Middle frontal gyrus (tissue), 1 donor: ENCODE results near the gene BCAS3.
"Not testable (repeated sequence)": the region's sequence is repeated elsewhere in the genome, so short reads cannot be mapped to it uniquely, and the experiment has no call there.

Source experiments
- DNase-seq: peaks from one replicate; pipeline ENCODE4 v3.0.0-alpha.2; 2015; ENCODE audit warnings: low spot score; ENCODE audit errors: extremely low spot score

Gene BCAS3

GRCh38 chr17:60674637-60675036 lies 3.0 kb upstream of the BCAS3 start:
- DNase-seq, result not testable (repeated sequence)

GRCh38 chr17:60675997-60676396 lies 1.7 kb upstream of the BCAS3 start:
- no peak for DNase-seq

- DNase-seq, result no peak
These were observed 818 bp upstream of the BCAS3 start for GRCh38 chr17:60676758-60677307.

GRCh38 chr17:60678118-60678444 lies 430 bp downstream of the BCAS3 start:
- DNase-seq, result no peak

DNA sequence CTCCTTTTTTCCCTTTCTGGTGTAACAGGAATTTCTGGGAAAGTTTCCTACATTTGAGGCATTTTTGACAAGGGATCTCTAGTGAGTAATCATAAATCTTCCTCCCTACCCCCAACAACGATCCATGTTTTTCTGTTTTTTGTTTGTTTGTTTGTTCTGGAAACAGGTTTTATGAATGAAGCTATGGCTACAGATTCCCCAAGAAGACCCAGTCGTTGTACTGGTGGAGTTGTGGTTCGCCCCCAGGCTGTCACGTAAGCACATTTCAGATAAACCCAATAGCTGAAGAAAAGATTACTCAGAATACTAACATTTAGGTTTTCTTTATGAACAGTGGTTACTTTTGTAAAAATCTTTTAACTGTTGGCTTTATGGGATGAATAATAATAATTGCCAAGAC lies 1.6 kb downstream of the BCAS3 start:
- DNase-seq, result no peak

- DNase-seq, result no peak
These were observed 3.1 kb downstream of the BCAS3 start for GRCh38 chr17:60680754-60681153.

- no peak for DNase-seq
These were observed 7.8 kb downstream of the BCAS3 start for GRCh38 chr17:60685437-60685836.

GRCh38 chr17:60695960-60696359 lies 18.3 kb downstream of the BCAS3 start:
- no peak for DNase-seq

DNA sequence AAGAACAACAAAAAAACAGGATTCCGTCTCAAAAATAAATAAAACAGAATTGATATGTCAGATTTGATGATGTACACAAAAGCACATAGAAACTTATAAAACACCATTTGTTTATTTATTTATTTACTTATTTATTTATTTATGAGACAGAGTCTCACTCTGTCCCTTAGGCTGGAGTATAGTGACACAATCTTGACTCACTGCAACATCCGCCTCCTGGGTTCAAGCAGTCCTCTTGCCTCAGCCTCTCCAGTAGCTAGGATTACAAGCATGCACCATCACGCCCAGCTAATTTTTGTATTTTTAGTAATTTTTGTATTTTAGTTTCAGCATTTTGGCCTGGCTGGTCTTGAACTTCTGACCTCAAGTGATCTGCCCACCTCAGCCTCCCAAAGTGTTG lies 21.4 kb downstream of the BCAS3 start:
- no peak for DNase-seq

DNA sequence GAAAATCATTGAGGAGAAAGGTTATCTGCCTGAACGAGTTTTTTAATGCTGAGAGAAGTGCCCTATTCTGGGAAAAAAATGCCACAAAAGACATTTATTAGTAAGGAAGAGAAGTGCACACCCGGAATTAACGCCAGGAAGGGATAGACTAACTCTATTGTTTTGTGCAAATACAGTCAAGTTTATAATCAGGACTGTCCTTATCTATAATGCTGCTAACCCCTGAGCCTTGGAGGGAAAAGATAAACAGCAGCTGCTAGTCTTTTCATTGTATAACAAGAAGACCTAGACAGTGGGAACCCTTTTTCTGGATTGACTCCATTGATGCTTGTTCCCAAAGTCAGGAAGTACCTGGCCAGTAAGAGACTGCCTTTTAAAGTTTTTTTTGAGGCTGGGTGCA lies 26.5 kb downstream of the BCAS3 start:
- DNase-seq, result no peak

DNA sequence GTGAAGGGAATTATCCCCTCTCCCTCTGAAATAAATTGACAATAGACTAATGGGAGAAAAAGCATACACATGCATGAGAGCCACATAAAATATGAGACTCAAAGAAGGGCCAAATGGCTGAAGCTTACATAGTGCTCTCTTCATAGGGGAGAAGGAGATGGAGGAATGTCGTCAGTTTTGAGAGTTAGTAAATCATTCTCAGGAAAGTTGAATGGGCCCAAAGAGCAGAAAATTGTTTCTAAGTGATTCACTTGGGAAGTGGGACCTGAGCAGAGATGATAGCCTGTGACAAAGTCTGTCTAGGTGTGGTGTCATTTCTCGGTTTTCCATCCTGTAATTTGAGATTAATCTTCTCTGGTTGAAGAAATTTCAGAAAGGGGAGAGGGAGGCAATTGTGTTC lies 35.0 kb downstream of the BCAS3 start:
- no peak for DNase-seq

DNA sequence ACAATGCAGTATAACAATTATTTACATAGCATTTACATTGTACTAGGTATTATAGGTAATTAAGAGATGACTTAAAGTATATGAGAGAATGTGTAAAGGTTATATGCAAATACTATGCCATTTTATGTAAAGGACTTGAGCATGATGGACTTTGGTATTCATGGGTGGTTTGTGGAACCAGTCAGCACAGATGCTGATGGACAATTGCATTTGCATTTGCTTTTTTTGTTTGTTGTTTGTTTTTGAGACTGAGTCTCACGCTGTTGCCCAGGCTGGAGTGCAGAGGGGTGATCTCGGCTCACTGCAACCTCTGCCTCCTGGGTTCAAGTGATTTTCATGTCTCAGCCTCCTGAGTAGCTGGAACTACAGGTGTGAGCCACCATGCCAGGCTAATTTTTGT lies 36.0 kb downstream of the BCAS3 start:
- DNase-seq, result no peak

DNA sequence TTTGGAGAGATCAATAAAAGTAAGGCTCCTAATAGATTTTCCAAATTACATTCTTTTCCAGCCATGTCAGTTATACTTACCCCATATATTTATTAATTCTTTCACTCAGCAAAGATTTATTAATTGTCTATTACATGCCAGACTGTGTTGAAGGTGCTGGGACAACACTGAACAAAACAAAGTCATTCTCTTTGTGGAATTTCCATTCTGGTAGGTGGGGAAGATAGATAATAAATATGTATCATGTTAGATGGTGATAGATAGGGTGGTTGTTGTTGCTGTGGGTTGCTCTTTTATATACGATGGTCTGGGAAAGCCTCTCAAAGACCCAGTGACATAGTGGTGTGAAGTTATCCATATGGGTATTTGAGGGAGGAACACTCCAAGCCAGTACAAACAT lies 39.1 kb downstream of the BCAS3 start:
- DNase-seq, result no peak

GRCh38 chr17:60717814-60718213 lies 40.2 kb downstream of the BCAS3 start:
- DNase-seq, result no peak

GRCh38 chr17:60720763-60721531 lies 43.3 kb downstream of the BCAS3 start:
- DNase-seq, result peak; percentile 15

GRCh38 chr17:60724647-60725046 lies 47.0 kb downstream of the BCAS3 start:
- DNase-seq, result no peak

GRCh38 chr17:60729854-60730253 lies 52.2 kb downstream of the BCAS3 start:
- DNase-seq, result no peak

DNA sequence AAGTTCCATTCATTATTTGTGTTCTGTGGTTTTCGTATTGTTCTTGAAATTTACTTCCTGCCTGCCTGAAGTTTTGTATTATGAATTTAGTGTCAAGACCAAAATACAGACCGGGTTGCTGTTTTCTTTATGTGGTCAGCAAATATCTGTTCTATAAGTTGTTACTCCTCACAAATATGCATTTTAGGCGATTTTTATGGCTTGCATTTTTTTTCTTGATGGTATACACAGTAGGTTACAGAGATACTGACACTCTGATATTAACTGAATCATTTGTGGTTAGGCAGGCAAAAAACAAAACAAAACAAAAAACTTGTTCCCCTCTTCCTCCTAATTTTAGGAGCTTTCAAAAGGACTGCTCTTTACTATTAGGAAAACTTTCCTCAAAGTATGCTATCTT lies 52.6 kb downstream of the BCAS3 start:
- DNase-seq, result no peak

GRCh38 chr17:60738287-60738686 lies 60.6 kb downstream of the BCAS3 start:
- no peak for DNase-seq

GRCh38 chr17:60740584-60740983 lies 62.9 kb downstream of the BCAS3 start:
- DNase-seq, result no peak

DNA sequence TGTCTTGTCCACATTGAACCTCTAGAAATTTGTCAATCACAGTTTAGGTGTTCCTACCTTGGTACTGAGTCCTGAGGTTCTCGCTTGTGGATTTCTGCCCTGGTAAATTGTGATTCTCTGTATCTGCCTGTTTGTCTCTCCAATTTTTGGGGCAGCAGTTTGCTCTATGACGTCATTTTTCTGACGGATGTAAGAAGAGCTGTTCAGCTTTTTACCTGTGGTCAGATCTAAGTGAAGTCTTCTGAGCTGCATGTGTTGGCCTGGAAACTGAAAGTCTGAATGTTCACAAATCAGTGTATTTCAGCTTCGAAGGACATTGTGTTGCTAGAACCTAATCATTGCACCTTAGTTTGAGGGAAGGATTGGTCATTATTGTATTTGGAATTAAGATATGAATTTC lies 63.4 kb downstream of the BCAS3 start:
- no peak for DNase-seq

- DNase-seq, result no peak
These were observed 65.6 kb downstream of the BCAS3 start for GRCh38 chr17:60743282-60743681.

DNA sequence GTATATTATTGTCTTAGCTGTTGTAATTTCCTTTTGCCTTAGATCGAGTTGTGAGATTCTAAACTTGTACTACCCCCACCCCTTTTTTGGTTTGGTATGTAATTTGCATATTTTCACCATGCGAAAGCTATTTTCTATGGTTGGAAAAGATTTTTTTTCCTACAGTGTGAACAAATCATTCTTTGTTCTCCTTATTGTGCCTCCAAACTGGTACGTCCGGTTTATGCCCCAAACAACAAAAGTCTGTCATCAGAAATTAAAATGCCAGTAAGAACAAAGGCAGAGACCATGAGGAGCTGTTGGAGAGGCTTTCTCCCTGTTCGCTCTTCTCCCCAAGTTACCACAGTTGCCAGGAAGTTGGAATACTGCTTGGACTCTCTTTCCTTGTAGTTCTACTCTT lies 66.1 kb downstream of the BCAS3 start:
- DNase-seq, result no peak
